Astrocyte of the cerebellum (primary cell): Measurements from ENCODE around the gene TINAG.

Experiments
- DNase-seq: peaks from one replicate; pipeline ENCODE4 v3.0.0-alpha.2; 2011; ENCODE audit warnings: low read depth
- H3K4me3 ChIP-seq: 2 replicates; pipeline ENCODE4 v1.5.1; 2011; ENCODE audit warnings: mild to moderate bottlenecking, low read depth, low read length, moderate library complexity
- in situ Hi-C: cut with HindIII; loops from 2 replicates; pipeline ENCODE4 v1.10.0; 2017; ENCODE audit warnings: low sequenced_read_pairs
- TF ChIP-seq, protein P1 (sequence below): IDR thresholded peaks from 2 replicates; pipeline ENCODE4 v1.5.1; 2012; ENCODE audit warnings: low read length, low read depth, moderate library complexity, mild to moderate bottlenecking; ENCODE audit errors: missing control alignments

Gene TINAG

DNA sequence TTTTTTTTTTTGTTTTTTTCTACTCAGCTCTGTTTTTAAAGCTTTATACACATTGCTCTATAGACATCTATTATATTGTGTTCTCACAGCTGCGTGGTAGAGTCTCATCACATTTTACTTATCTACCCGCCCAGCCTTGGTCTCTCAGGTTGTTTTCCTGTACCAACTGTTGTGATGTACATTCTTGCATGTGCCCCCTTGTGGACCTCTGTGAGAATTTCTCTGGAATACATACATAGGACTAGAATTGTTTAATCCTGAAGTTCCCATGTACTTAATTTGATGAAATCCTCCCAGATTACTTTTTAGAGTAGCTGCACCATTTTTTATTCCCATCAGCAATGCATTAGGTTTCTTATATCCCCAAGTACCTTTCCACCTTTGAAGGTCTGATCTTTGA lies 40.4 kb upstream of the TINAG start:
- H3K4me3 ChIP-seq, result no peak overlapping the region
- TF ChIP-seq, protein P1, sequence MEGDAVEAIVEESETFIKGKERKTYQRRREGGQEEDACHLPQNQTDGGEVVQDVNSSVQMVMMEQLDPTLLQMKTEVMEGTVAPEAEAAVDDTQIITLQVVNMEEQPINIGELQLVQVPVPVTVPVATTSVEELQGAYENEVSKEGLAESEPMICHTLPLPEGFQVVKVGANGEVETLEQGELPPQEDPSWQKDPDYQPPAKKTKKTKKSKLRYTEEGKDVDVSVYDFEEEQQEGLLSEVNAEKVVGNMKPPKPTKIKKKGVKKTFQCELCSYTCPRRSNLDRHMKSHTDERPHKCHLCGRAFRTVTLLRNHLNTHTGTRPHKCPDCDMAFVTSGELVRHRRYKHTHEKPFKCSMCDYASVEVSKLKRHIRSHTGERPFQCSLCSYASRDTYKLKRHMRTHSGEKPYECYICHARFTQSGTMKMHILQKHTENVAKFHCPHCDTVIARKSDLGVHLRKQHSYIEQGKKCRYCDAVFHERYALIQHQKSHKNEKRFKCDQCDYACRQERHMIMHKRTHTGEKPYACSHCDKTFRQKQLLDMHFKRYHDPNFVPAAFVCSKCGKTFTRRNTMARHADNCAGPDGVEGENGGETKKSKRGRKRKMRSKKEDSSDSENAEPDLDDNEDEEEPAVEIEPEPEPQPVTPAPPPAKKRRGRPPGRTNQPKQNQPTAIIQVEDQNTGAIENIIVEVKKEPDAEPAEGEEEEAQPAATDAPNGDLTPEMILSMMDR, result peak; percentile 47
- in situ Hi-C loops, result no loop called here
- DNase-seq, result no peak

DNA sequence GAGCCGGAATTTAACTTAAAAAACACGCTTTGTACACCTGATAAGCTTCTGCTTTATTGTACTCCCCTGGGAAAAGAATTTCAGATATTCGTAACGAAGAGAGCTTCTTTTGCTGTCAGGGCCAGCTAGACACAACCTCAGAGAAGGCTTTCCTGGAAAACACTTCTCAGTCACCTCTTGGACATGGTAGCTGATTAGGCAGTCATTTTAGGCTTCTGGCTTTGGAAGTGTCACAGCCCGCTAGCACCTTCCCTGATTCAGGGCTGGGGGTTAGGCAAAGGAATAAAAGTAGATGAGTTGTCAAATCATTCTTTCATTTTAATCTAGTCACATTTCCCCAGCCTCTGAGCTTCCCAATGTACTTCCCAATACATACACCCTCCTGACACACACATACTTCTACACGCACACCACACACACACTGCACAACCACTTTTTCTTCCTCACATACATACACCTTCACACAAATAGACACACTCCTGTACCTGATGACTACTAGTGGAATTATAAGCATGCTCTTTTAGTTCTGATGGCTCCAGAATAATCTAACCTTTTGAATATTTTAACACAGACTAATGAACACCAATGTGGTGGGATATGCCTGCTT lies 34.9 kb upstream of the TINAG start:
- TF ChIP-seq, protein P1, result no peak
- no peak overlapping the region for H3K4me3 ChIP-seq
- in situ Hi-C loops, result loop anchor here (5.0 kb wide), 1 partner anchor 44 kb away; no protein-coding TSS in a partner anchor
- DNase-seq, result no peak

DNA sequence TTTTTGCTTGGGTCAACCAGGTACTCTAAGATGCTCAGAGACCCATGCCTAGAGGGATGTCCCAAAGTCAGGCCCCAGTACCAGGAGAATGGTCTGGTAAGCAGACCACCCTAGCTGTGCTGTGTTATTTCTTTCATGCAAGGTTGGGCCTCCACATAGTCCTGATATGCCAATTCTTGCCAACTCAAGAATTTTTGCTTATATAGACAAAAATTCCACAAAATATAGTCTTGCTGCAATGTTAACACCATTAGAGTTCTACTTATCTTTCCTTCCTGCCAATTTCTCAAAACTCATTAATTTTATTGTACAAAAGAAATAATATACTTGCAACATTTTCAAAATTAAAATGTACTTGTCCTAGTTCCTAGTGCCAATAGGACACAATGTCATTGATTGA lies 33.9 kb upstream of the TINAG start:
- no peak overlapping the region for H3K4me3 ChIP-seq
- DNase-seq, result no peak
- TF ChIP-seq, protein P1, result no peak
- in situ Hi-C loops, result loop anchor here (5.0 kb wide), 1 partner anchor 43 kb away; no protein-coding TSS in a partner anchor

DNA sequence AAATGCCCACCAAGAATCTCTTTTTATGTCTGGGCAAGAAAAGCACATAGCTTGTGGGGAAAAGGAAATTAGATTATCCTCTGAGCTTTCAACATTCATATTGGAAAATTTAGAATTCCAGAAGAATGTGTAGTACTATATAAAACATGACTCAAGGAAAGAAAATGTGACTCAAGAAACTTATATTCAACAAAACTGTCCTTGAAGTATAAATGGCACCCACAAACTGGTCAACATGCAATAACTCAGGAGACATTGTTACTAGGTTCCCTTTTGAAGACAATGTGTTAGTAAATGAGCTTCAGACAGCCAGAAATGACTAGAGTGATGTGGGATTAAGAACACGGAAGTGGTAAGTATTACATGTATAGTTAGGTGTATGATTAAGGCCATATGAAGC lies 26.1 kb upstream of the TINAG start:
- no peak for DNase-seq
- no peak overlapping the region for H3K4me3 ChIP-seq
- TF ChIP-seq, protein P1, result no peak
- in situ Hi-C loops, result no loop called here

DNA sequence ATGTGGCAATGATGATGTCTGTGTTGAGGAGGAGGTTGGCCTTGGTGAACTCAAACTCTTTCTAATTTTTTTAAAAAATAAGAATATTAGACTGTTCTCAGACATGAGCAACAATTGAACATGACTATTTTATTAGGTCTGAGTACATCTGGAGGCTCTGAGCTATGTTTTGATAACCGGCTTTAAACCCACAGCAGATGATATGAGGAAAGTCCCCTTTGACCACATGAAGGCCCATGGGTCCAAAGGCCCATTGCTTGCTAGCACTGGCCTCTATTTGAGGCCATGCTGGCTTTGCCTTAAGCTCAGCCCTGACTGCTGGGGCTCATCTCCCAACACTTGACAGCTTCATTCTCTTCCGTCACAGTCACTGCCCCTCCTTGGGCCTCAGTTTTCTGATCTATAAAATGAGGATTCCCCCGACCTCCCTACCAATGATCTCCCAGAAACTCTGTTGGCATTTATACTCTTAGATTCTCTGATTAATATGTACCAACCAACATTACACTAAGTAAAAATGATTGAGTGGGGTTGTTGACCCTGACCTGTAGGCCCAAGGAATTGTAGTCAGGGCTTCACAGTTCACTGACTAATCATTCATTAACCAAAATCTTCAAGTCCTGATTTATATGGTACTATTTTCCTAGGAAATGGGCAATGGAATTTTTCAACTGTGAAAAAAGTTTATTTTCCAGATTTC lies 23.9 kb upstream of the TINAG start:
- no peak for DNase-seq
- in situ Hi-C loops, result no loop called here
- TF ChIP-seq, protein P1, result no peak
- no peak overlapping the region for H3K4me3 ChIP-seq

DNA sequence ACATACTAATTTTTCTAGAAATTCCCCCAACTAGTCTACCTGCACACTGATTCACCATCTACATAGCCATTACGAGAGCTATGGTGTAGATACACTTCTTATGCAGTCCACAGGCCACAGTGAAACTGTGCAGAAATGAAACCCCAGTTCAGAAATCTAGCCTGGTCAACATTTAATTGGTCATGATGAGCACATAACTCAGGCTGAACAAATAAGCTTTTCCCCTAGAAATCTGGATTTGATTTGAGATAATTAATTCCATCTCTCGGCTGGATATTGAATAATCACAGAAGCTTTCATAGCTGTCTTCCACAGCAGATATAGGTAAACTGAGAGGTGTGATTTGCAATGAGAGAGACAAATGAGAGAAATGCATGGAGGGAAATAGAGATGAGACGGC lies 22.6 kb upstream of the TINAG start:
- no peak overlapping the region for H3K4me3 ChIP-seq
- TF ChIP-seq, protein P1, result no peak
- DNase-seq, result no peak
- in situ Hi-C loops, result no loop called here
